Cerebellar cortex (tissue), 1 donor: ENCODE measurements around the gene NAXD.
"Not testable (repeated sequence)": the region's sequence is repeated elsewhere in the genome, so short reads cannot be mapped to it uniquely, and the experiment has no call there.

Experiments used
- DNase-seq: peaks from one replicate; pipeline ENCODE4 v3.0.0-alpha.2; 2015; ENCODE audit warnings: low spot score

The NAXD gene

DNA sequence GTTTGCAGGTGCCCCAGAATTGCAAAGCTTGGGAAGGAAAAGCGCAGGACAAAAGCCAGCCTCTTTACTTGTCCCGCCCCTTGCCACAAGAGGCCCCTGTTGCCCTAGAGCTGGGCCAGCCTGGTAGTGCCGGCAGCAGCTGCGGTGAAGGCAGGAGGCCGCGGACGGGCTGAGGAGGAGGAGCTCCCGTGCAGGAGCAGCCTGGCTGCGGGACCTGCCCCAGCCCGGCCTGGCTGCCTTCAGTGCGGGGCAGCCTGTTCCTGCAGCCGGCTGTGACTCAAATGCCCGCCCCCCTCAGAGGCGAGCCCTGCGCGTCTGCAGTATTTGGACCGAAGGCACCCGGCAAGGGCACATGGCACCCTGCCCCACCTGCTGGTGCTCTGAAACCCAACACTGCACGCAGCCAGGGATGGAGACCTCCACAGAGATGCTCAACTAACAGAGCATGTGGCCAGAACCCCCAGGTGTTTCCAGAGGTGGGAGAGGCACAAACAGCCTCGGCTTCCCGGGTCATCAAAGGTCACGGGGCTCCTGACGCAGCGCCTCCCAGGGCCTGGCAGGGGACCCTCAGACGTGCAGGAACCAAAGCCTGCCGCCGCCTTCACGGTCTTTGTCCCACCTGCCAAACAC is 29.7 kb downstream of the NAXD start:
- peak; percentile 92 for DNase-seq

DNA sequence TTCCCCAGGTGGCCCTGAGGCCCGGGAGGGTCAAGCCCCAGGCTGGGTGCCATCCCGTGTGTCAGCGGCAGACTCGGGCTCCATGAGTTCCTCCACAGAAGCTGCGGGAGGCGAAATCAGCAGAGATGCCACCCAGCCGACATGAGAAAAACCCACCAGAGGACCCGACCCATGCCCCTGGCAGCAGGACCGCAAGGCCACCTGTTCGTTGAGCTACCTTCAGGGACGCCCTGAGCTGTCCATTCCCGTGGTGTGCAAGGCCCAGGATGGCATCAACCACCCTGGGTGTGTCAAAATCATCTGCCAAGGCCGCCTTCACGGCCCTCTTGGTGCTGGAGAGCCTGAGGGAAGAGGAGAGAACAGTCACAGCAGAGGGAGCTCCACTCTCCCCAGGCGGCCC is 30.4 kb downstream of the NAXD start:
- no peak for DNase-seq

- no peak for DNase-seq
These were observed 31.4 kb downstream of the NAXD start for GRCh38 chr13:110646442-110647364.

DNA sequence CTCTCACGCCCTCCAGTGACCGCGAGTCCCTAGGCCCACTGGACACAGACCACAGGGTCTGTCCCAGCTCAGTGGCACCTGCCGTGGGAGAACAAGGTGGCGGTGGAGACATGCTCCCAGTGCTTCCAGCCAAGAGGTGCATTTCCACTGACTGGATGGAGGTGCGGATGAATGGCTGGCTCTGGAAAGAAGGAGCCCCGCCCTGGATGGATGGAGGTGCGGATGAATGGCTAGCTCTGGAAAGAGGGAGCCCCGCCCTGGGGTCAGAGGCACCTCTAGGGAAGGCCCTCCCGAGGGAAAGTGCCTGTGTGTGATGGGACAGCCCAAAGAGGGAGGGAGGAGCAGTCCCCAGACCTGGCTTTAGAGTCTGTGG is 32.0 kb downstream of the NAXD start:
- no peak for DNase-seq

GRCh38 chr13:110648146-110648819 is 32.9 kb downstream of the NAXD start:
- no peak for DNase-seq

DNA sequence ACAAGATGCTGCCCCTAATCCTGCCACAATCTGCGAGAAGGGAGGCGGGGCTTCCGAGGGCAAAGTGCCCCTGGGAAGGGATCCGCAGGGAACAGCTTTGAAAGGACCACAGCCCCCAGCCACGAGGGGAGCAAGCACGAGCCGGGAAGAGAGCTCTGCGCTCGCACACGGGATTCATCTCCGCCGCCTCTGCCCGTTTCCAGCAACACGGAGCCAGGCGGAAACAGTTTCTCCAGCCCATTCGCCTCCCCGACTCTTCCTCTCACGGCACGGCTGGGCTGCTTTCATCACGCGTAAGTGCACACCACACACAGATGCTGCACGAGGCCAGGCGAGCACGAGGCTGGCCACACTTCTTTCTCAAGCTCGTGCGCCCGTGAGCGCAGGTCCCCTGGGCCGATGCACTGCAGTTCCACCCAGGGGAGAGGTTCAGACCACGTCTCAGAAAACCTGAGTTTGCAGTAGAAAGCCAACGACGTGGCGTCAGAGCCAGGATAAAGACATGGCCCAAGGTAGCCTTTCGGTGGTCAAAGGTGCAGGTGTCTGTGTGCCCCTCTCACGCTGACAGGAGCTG is 33.6 kb downstream of the NAXD start:
- no peak for DNase-seq

GRCh38 chr13:110649551-110649950 is 34.2 kb downstream of the NAXD start:
- no peak for DNase-seq

DNA sequence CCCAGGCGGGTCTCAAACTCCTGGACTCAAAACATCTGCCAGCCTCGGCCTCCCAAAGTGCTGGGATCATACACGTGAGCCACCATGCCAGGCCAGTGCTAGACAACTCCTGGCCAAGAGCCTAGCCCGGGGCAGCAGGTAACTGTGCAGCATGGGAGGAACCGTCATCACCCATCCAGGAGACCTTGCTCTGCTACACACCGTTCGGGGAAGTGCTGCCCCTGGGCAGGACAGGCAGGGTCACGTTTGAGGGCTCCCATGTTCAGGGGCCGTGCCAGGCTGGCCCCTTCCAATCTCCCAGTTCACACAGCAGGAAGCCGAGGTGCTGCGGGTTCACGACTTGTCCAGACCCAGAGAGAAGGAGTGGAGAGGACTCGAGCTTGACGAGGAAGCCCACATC is 35.1 kb downstream of the NAXD start:
- DNase-seq = no peak

DNA sequence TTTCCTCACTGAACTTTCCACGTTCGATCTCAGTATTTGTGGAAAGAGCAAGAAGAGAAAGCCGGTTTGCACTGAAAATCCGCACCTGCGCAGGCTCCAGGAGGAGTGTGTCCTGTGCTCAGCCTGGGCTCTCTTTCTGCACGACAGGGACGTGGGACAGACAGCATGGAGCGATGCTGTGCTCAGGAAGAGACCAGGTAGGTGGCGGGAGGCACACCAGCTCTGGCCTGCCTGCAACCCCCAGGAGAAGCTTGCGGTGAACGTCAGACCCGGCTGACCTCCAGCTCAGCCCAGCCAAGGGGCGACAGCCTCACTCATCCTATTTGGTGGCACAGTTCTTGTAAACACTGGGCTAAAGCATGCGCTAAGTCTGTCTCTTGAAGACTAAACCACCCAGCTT is 35.9 kb downstream of the NAXD start:
- DNase-seq = no peak

- no peak for DNase-seq
These were observed 36.4 kb downstream of the NAXD start for GRCh38 chr13:110651726-110652230.

- DNase-seq = no peak
These were observed 36.9 kb downstream of the NAXD start for GRCh38 chr13:110652231-110652730.

DNA sequence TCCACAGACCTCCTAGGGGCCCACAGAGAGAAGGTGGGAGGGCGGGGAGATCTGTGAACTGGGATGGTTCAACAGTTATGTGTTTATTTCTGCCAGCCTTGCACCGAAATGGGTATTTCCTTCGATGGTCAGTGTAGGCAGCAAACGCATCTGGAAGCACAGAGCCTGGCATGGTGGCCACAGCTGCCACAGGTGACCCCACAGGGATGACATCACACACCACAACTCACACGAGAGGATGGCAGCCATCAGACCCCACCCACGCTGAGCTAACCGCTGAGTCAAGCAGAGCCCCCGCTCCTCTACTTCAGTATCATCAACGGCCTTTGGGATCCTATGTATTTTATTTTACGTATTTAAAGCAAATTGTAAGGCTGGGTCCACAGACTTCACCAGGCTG is 37.4 kb downstream of the NAXD start:
- no peak for DNase-seq

DNA sequence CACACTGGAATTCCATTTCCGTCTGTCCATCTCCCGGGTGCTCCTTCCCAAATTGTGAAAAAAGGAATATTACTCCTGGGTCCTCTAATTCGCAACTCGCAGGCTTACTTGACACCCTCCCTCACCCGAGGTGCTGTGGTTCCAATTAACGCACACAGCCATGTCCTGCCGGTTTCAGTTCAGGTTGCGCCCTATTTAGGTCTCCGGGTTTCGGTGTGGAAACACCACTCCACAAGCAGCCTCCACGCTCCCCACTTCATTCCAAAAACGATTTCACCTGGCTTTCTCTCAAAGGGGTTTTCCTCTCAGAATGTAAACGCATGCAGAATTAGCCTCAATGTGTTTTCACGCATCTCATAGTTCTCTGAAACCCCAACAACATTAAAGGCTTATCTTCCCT is 37.9 kb downstream of the NAXD start:
- DNase-seq = no peak

GRCh38 chr13:110653851-110654250 is 38.5 kb downstream of the NAXD start:
- no peak for DNase-seq

DNA sequence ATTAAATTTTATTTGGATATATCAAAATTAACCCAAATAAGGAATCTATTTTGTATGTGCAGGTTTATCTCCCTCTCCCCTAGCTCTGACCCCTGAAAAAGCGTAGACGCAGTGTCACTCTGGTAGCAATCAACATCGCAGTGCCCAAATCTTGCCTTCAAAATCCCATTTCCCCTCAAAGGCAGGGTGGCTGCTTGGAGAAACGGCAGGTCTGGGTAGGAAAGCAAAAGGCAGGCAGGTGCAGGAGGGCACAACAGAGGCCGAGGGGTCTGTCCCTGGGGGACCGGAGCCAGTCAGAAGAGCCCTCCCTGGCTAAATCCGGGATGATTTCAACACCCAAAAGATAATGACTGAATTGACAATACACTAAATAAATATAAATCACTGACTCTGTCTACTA is 41.9 kb downstream of the NAXD start:
- no peak for DNase-seq

GRCh38 chr13:110658218-110658911 is 43.0 kb downstream of the NAXD start:
- DNase-seq = not testable (repeated sequence)

DNA sequence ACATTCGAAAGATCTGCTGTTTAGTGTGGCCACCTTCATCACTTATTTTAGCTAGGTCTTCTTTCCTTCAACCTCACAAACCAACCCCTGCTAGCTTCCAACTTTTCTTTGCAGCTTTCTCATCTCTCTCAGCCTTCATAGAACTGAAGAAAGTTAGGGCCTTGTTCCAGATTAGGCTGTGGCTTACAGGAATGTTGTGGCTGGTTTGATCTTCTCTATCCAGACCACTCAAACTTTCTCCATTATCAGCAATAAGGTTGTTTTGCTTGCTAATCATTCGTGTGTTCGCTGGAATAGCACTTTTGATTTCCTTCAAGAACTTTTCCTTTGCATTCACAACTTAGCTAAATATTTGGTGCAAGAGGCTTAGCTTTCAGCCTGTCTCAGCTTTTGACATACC is 45.9 kb downstream of the NAXD start:
- no peak for DNase-seq

- no peak for DNase-seq
These were observed 46.7 kb downstream of the NAXD start for GRCh38 chr13:110662091-110662490.

- no peak for DNase-seq
These were observed 47.6 kb downstream of the NAXD start for GRCh38 chr13:110662777-110663443.

- no peak for DNase-seq
These were observed 48.1 kb downstream of the NAXD start for GRCh38 chr13:110663491-110663890.

GRCh38 chr13:110664041-110664440 is 48.7 kb downstream of the NAXD start:
- no peak for DNase-seq
